NCI-H345 (cell line): ENCODE results near the gene ZNF135.

ENCODE experiments used
- DNase-seq: peaks from one replicate; lab custom pipeline; 2025; lab: John Stamatoyannopoulos, UW

ZNF135 gene

GRCh38 chr19:58059003-58059670, at the start of gene ZNF135:
Gene ZNF135, plus strand, starts transcription at chr19:58059282. Its CDS starts 721 bp downstream, at chr19:58060003.
- peak; percentile 85 for DNase-seq

- DNase-seq: no peak
These were observed 49.8 kb upstream of the ZNF135 start for GRCh38 chr19:58009301-58009665.

GRCh38 chr19:58009666-58010301, 49.3 kb upstream of the ZNF135 start:
- DNase-seq: peak; percentile 89

- DNase-seq: no peak
These were observed 48.6 kb upstream of the ZNF135 start for GRCh38 chr19:58010507-58010906.

GRCh38 chr19:58014141-58014540, 44.9 kb upstream of the ZNF135 start:
- DNase-seq: no peak

- no peak for DNase-seq
These were observed 39.0 kb upstream of the ZNF135 start for GRCh38 chr19:58020129-58020528.

GRCh38 chr19:58021541-58022282, 37.4 kb upstream of the ZNF135 start:
- DNase-seq: peak; percentile 31

- no peak for DNase-seq
These were observed 36.8 kb upstream of the ZNF135 start for GRCh38 chr19:58022283-58022660.

GRCh38 chr19:58024661-58025060, 34.4 kb upstream of the ZNF135 start:
- DNase-seq: no peak

- no peak for DNase-seq
These were observed 25.2 kb upstream of the ZNF135 start, which contains the start of gene ZSCAN1 for GRCh38 chr19:58033741-58034476. Gene ZSCAN1, plus strand, starts transcription at chr19:58034025. Its CDS starts 3,812 bp downstream, at chr19:58037837.

- no peak for DNase-seq
These were observed 24.6 kb upstream of the ZNF135 start for GRCh38 chr19:58034477-58034793.

- no peak for DNase-seq
These were observed 23.2 kb upstream of the ZNF135 start for GRCh38 chr19:58035863-58036262.

- no peak for DNase-seq
These were observed 21.0 kb upstream of the ZNF135 start for GRCh38 chr19:58037927-58038687.

GRCh38 chr19:58038688-58039204, 20.3 kb upstream of the ZNF135 start:
- DNase-seq: no peak

- DNase-seq: no peak
These were observed 18.1 kb upstream of the ZNF135 start for GRCh38 chr19:58040751-58041525.

- no peak for DNase-seq
These were observed 16.4 kb upstream of the ZNF135 start for GRCh38 chr19:58042495-58043340.

- no peak for DNase-seq
These were observed 14.7 kb upstream of the ZNF135 start for GRCh38 chr19:58044391-58044790.

- DNase-seq: no peak
These were observed 14.2 kb upstream of the ZNF135 start for GRCh38 chr19:58044886-58045285.

- no peak for DNase-seq
These were observed 13.6 kb upstream of the ZNF135 start for GRCh38 chr19:58045411-58046050.
